B cell (primary cell): Measurements from ENCODE around the gene MIPOL1. TPM values are rescaled to one million over a fixed set of nuclear protein-coding genes. Genes with fewer than 3 reads are reported as not detected.

ENCODE experiments used
- ATAC-seq: fragments of 200-7000 bp; cut with Tn5 transposase; one replicate; pipeline ENCODE4 v1.10.0; 2021; ENCODE audit warnings: low read depth, mild to moderate bottlenecking, moderate number of reproducible peaks, moderate library complexity
- CTCF ChIA-PET: fragments of 350-600 bp; sonication (Branson Sonifier 250); formaldehyde crosslinking; loops from one replicate; lab custom pipeline; 2021; ENCODE audit warnings: antibody characterized with exemption, inconsistent platforms; lab: Charles Lee
- POLR2A ChIA-PET: fragments of 350-600 bp; sonication (Branson Sonifier 250); formaldehyde crosslinking; loops from one replicate; lab custom pipeline; 2021; ENCODE audit warnings: antibody characterized with exemption; lab: Charles Lee
- DNase-seq: peaks from one replicate; pipeline ENCODE4 v3.0.0; 2013
- H2AFZ ChIP-seq: 2 replicates; pipeline ENCODE4 v1.6.1; 2012; ENCODE audit warnings: mild to moderate bottlenecking, low read depth, low read length; ENCODE audit not compliant: insufficient read depth, poor library complexity, severe bottlenecking
- H3K27ac ChIP-seq, 2 donors: 1 replicate in 1 of 2; 2 replicates in 1 of 2; pipeline ENCODE4 v1.5.1; 2012 to 2013; ENCODE audit warnings: low read length in 2 of 2, mild to moderate bottlenecking in 2 of 2, moderate library complexity in 1 of 2
- H3K27me3 ChIP-seq, 4 experiments: fragments of 200-600 bp in 1 of 4; sonication (generic) in 1 of 4; replicated peaks in 1 of 4; 1 replicate in 2 of 4; 2 replicates in 2 of 4; pipeline versions ENCODE4 v1.6.1 to v1.7.0; 2013 to 2016; ENCODE audit warnings: low read length in 3 of 4, mild to moderate bottlenecking in 2 of 4, mixed read lengths in 1 of 4, moderate library complexity in 1 of 4; ENCODE audit not compliant: insufficient read depth in 4 of 4, control insufficient read depth in 3 of 4; ENCODE audit errors: control extremely low read depth in 1 of 4
- H3K36me3 ChIP-seq, 2 experiments: replicated peaks in 1 of 2; 1 replicate in 1 of 2; 2 replicates in 1 of 2; pipeline versions ENCODE4 v1.6.1 to v1.7.1; 2013; ENCODE audit warnings: low read length in 1 of 2; ENCODE audit not compliant: insufficient read depth in 2 of 2, control insufficient read depth in 1 of 2; ENCODE audit errors: control extremely low read depth in 1 of 2, extremely low read depth in 1 of 2
- H3K4me1 ChIP-seq, 2 donors: fragments of 200-600 bp in 1 of 2; sonication (generic) in 1 of 2; 1 replicate in 1 of 2; 2 replicates in 1 of 2; pipeline versions ENCODE4 v1.5.1 to v1.6.1; 2013 to 2017; ENCODE audit warnings: low read length in 2 of 2; ENCODE audit not compliant: control insufficient read depth in 2 of 2, insufficient read depth in 2 of 2
- H3K4me2 ChIP-seq: replicated peaks from 2 replicates; pipeline ENCODE3; 2012; ENCODE audit warnings: mild to moderate bottlenecking, low read depth, low read length; ENCODE audit not compliant: poor library complexity, severe bottlenecking
- H3K4me3 ChIP-seq, 5 experiments: fragments of 200-600 bp in 1 of 5; sonication (generic) in 1 of 5; 1 replicate in 3 of 5; 2 replicates in 2 of 5; pipeline versions ENCODE4 v1.5.1 to v1.7.0; 2011 to 2016; ENCODE audit warnings: low read length in 4 of 5, mild to moderate bottlenecking in 4 of 5, low read depth in 2 of 5, control low read depth in 1 of 5, moderate library complexity in 1 of 5; ENCODE audit not compliant: insufficient read depth in 1 of 5; ENCODE audit errors: control extremely low read depth in 1 of 5, extremely low read depth in 1 of 5
- H3K79me2 ChIP-seq: fragments of 200-600 bp; sonication (generic); one replicate; pipeline ENCODE4 v1.6.0; 2016; ENCODE audit warnings: low read length; ENCODE audit not compliant: control insufficient read depth, insufficient read depth
- H3K9ac ChIP-seq: fragments of 200-600 bp; sonication (generic); 2 replicates; pipeline ENCODE4 v1.6.1; 2017; ENCODE audit warnings: mild to moderate bottlenecking, low read length, moderate library complexity
- H3K9me3 ChIP-seq, 3 donors: one replicate each; pipeline versions ENCODE4 v1.6.1 to v1.7.1; 2013; ENCODE audit warnings: low read length in 2 of 3; ENCODE audit not compliant: control insufficient read depth in 2 of 3, insufficient read depth in 1 of 3; ENCODE audit errors: control extremely low read depth in 1 of 3
- H4K20me1 ChIP-seq: 2 replicates; pipeline ENCODE4 v1.6.0; 2012; ENCODE audit warnings: mild to moderate bottlenecking, low read length; ENCODE audit not compliant: insufficient read depth, control insufficient read depth, poor library complexity, severe bottlenecking
- H3K27ac Mint-ChIP-seq: one replicate; pipeline ENCODE4 v1.8.0; 2021; ENCODE audit warnings: mixed read lengths
- H3K27me3 Mint-ChIP-seq: one replicate; pipeline ENCODE4 v1.8.0; 2021; ENCODE audit warnings: mixed read lengths
- H3K4me1 Mint-ChIP-seq: one replicate; pipeline ENCODE4 v1.8.0; 2021; ENCODE audit warnings: mixed read lengths
- H3K4me3 Mint-ChIP-seq: one replicate; pipeline ENCODE4 v1.8.0; 2021; ENCODE audit warnings: mixed read lengths
- H3K9me3 Mint-ChIP-seq: one replicate; pipeline ENCODE4 v1.8.0; 2022; ENCODE audit warnings: mixed read lengths; ENCODE audit not compliant: insufficient read depth
- CTCF ChIP-seq: fragments of 200-600 bp; IDR thresholded peaks from one replicate; pipeline ENCODE4 v1.8.0; 2022; ENCODE audit warnings: antibody characterized with exemption, mild to moderate bottlenecking
- EZH2 ChIP-seq: IDR thresholded peaks from 2 replicates; pipeline ENCODE4 v1.6.1; 2012; ENCODE audit warnings: borderline replicate concordance, low read depth, mild to moderate bottlenecking, moderate library complexity, low read length; ENCODE audit not compliant: insufficient read depth, poor library complexity, severe bottlenecking
- WGBS: methylation state at CpG from one replicate; pipeline ENCODE4 v1.1.5; 2013; ENCODE audit warnings: missing lambda C conversion rate; ENCODE audit not compliant: insufficient coverage; 5-methylcytosine and 5-hydroxymethylcytosine counted together
- intact Hi-C: fragments of 100-400 bp; cut with micrococcal nuclease; formaldehyde crosslinking; loops from one replicate; pipeline ENCODE4 v1.10.0; 2022
- polyA plus RNA-seq: library from polyadenylated mRNA; depleted of rRNA; stranded (reverse); fragments of >200 nt; gene quantifications from 2 replicates; pipeline ENCODE4 v1.2.3, GENCODE V29; 2012
- total RNA-seq, 2 donors: library from RNA; stranded (reverse); fragments of 120-200 nt in 1 of 2; gene quantifications; 1 replicate in 1 of 2; 2 replicates in 1 of 2; pipeline versions ENCODE4 v1.2.3 to v1.2.4, GENCODE V29; 2013 to 2022

Gene MIPOL1
- total and polyA plus RNA-seq, 2 donors (not counting 1 experiment from before 2014, with no cell fraction given), result 0.17 TPM; not detected in 1

GRCh38 chr14:37600880-37601741, 403.4 kb downstream of the MIPOL1 start:
- H3K27me3 ChIP-seq, result peaks cover 1 to 74% (median 38%) of the 10 kb centered on the region in 4 experiments
- no peaks in the 10 kb centered on the region for H3K9me3 Mint-ChIP-seq

More at GRCh38 chr14:37600880-37601741, 403.4 kb downstream of the MIPOL1 start:
- ChIA-PET CTCF (no interaction called here), POLR2A (no interaction called here)
- H4K20me1 ChIP-seq, result no peaks in the 10 kb centered on the region
- ATAC-seq, result no peak
- no peak overlapping the region for H2AFZ ChIP-seq
- DNase-seq, result no peak
- peaks cover 4 to 19% of the 10 kb centered on the region in 2 donors for H3K4me1 ChIP-seq
- Mint-ChIP-seq H3K27ac (no peak overlapping the region), H3K4me3 (no peak overlapping the region), H3K4me1 (peaks cover 7% of the 10 kb centered on the region), H3K27me3 (peaks cover 55% of the 10 kb centered on the region)
- TF ChIP-seq EZH2, result no peak
- no peak for TF ChIP-seq CTCF
- no peaks in the 10 kb centered on the region for H3K36me3 ChIP-seq
- H3K9me3 ChIP-seq, result peaks cover 0 to 53% (median 0%) of the 10 kb centered on the region in 3 donors
- 24% methylated on average over 4 of the region's 4 CpGs for WGBS
- no peak overlapping the region for H3K4me2 ChIP-seq
- H3K79me2 ChIP-seq, result no peaks in the 10 kb centered on the region
- H3K27ac ChIP-seq, result no peak overlapping the region
- H3K9ac ChIP-seq, result no peak overlapping the region
- intact Hi-C loops, result no loop called here
- no peak overlapping the region for H3K4me3 ChIP-seq
